Neural cell (in vitro differentiated cells): ENCODE results near the gene ATXN10.
"Not testable (repeated sequence)": the region's sequence is repeated elsewhere in the genome, so short reads cannot be mapped to it uniquely, and the experiment has no call there.

Experiments used
- EZH2 ChIP-seq: fragments of 200-600, 300-800 bp; shearing (Covaris generic), sonication (generic); IDR thresholded peaks from 2 replicates; pipeline ENCODE4 v1.6.1; 2014; ENCODE audit warnings: antibody characterized with exemption, low read length, borderline replicate concordance, mild to moderate bottlenecking; ENCODE audit not compliant: insufficient read depth, poor library complexity, severe bottlenecking
- POLR2AphosphoS5 ChIP-seq: IDR thresholded peaks from 2 replicates; pipeline ENCODE4 v1.6.1; 2012
- RAD21 ChIP-seq: fragments of 450-650 bp; conservative IDR thresholded peaks from 2 replicates; pipeline ENCODE4 v1.6.1; 2014; ENCODE audit warnings: antibody characterized with exemption, mild to moderate bottlenecking, moderate library complexity
- TF ChIP-seq, protein P1 (sequence below): fragments of 450-650 bp; IDR thresholded peaks from 2 replicates; pipeline ENCODE4 v1.5.1; 2014; ENCODE audit warnings: antibody characterized with exemption, mild to moderate bottlenecking, moderate library complexity; ENCODE audit not compliant: poor library complexity, severe bottlenecking
- TF ChIP-seq, protein P2 (sequence below): IDR thresholded peaks from 2 replicates; pipeline ENCODE4 v1.6.1; 2012; ENCODE audit warnings: borderline replicate concordance

DNA sequence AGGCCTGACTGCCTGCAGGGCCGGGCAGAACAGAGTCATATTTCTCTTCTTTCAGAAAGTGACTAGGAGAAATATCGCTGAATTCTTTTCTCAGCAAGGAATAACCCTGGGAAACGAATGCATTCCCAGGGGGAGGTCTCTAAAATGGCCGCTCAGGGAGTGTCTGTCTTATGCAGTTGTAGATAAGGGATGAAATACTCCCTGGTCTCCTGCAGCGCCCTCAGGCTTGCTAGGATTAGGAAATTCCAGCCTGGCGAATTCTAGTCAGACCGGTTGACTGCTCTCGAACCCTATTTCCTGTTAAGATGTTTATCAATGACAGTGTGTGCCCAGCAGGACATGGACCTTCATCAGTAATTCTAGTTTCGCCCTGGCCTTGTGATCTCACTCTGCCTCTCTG is 124.4 kb downstream of the ATXN10 start:
- TF ChIP-seq, protein P1, sequence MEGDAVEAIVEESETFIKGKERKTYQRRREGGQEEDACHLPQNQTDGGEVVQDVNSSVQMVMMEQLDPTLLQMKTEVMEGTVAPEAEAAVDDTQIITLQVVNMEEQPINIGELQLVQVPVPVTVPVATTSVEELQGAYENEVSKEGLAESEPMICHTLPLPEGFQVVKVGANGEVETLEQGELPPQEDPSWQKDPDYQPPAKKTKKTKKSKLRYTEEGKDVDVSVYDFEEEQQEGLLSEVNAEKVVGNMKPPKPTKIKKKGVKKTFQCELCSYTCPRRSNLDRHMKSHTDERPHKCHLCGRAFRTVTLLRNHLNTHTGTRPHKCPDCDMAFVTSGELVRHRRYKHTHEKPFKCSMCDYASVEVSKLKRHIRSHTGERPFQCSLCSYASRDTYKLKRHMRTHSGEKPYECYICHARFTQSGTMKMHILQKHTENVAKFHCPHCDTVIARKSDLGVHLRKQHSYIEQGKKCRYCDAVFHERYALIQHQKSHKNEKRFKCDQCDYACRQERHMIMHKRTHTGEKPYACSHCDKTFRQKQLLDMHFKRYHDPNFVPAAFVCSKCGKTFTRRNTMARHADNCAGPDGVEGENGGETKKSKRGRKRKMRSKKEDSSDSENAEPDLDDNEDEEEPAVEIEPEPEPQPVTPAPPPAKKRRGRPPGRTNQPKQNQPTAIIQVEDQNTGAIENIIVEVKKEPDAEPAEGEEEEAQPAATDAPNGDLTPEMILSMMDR, result not testable (repeated sequence)
- TF ChIP-seq POLR2AphosphoS5, EZH2, RAD21: not testable (repeated sequence)
- TF ChIP-seq, protein P2, sequence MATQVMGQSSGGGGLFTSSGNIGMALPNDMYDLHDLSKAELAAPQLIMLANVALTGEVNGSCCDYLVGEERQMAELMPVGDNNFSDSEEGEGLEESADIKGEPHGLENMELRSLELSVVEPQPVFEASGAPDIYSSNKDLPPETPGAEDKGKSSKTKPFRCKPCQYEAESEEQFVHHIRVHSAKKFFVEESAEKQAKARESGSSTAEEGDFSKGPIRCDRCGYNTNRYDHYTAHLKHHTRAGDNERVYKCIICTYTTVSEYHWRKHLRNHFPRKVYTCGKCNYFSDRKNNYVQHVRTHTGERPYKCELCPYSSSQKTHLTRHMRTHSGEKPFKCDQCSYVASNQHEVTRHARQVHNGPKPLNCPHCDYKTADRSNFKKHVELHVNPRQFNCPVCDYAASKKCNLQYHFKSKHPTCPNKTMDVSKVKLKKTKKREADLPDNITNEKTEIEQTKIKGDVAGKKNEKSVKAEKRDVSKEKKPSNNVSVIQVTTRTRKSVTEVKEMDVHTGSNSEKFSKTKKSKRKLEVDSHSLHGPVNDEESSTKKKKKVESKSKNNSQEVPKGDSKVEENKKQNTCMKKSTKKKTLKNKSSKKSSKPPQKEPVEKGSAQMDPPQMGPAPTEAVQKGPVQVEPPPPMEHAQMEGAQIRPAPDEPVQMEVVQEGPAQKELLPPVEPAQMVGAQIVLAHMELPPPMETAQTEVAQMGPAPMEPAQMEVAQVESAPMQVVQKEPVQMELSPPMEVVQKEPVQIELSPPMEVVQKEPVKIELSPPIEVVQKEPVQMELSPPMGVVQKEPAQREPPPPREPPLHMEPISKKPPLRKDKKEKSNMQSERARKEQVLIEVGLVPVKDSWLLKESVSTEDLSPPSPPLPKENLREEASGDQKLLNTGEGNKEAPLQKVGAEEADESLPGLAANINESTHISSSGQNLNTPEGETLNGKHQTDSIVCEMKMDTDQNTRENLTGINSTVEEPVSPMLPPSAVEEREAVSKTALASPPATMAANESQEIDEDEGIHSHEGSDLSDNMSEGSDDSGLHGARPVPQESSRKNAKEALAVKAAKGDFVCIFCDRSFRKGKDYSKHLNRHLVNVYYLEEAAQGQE, result not testable (repeated sequence)
